Heart left ventricle (tissue), 13 donors: ENCODE measurements around the gene MICAL3.

Experiments
- CTCF ChIP-seq, 12 donors: fragments of 200-600 bp; sonication (generic) in 4 of 12; IDR thresholded peaks; one replicate each; pipeline versions ENCODE4 v1.5.0 to v1.8.0; 2018 to 2022; ENCODE audit warnings: antibody characterized with exemption in 12 of 12, mild to moderate bottlenecking in 5 of 12
- POLR2A ChIP-seq, 2 donors: fragments of 450-650 bp; IDR thresholded peaks; one replicate each; pipeline ENCODE4 v1.6.1; 2017; ENCODE audit warnings: antibody characterized with exemption in 2 of 2, mild to moderate bottlenecking in 2 of 2, moderate library complexity in 2 of 2
- donor health status: ischemic (EF 13 %, LVEDD 7.1; RV severe dilation, severe dysfunction).
- donor health status: DM: no; HTN: yes; CAD: no.
- donor health status: DM: no; HTN: no; CAD: no.
- donor health status: ischemic (EF 25% LVEDD 6.9; RV normal size, moderate dysfunction).
- donor health status: ischemic (EF 25% LVEDD 5.7; RV mildly dilated, moderate dysfunction).
- donor health status: ischemic (EF 35%, LVEDD 5.7; RV mildly dilated, moderate dysfunction).
- donor health status: nonischemic (EF 11% LVEDD 7.7; RV severe dilation, severe dysfunction).
- donor health status: DM: yes; HTN: yes; CAD: no.
- donor health status: PGD.
- donor health status: ischemic (EF 29% LVEDD 5.4; RV normal size, mild dysfunction).
- donor health status: nonischemic (EF 23%, LVEDD 6.1; RV moderate dilation, normal function).

GRCh38 chr22:18023509-18024275 is 669 bp downstream of the MICAL3 start:
- TF ChIP-seq POLR2A (IDR thresholded peaks at IDR 0.05) (no peak), CTCF (IDR thresholded peaks at IDR 0.05) (peak in 4 of 12 donors; percentile 13 to 36 (median 17))
